GM13977 (cell line): ENCODE results near the gene HCAR3.
A peak's percentile ranks its signal among the peaks of the same experiment; 100 is the strongest.
"Not testable (repeated sequence)": the region's sequence is repeated elsewhere in the genome, so short reads cannot be mapped to it uniquely, and the experiment has no call there.

ENCODE experiments used
- DNase-seq: peaks from one replicate; pipeline ENCODE4 v3.0.0; 2012; ENCODE audit warnings: low spot score
- in situ Hi-C: fragments of 300-500 bp; cut with MboI; formaldehyde crosslinking; loops from one replicate; pipeline ENCODE4 v1.12.0; 2022; ENCODE audit warnings: low sequenced_read_pairs, low pct_unique_long_range_greater_than_20kb, mixed read lengths, inconsistent platforms; ENCODE audit not compliant: unreplicated experiment
- TF ChIP-seq, protein P1 (sequence below): IDR thresholded peaks from 2 replicates; pipeline ENCODE4 v1.5.1; 2012; ENCODE audit warnings: mild to moderate bottlenecking, control low read depth; ENCODE audit not compliant: insufficient read depth; ENCODE audit errors: extremely low read depth, missing control alignments

The HCAR3 gene

DNA sequence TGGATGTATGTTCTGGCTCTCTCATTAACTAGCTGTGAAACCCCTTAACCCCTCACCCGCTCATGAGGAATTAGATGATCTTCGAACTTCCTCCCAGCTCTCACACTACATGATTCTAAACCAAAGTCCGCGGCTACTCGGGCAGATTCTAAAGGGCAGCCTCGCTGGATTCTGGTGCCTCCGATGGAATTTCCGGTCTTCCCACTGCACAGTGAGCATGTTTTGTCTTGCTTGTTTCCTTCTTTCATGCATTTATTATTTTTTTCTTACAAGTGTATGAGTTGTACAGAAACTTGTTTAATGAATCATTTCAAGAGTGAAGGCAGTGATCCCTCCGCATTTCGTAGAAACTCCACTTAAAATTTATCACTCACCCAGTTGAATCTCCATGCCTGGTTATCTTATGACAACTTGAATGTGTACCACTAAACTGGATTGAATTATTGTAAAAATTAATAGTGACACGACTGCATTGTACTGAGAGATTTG is 4.5 kb upstream of the HCAR3 start:
- DNase-seq, result peak; percentile 39
- TF ChIP-seq, protein P1, sequence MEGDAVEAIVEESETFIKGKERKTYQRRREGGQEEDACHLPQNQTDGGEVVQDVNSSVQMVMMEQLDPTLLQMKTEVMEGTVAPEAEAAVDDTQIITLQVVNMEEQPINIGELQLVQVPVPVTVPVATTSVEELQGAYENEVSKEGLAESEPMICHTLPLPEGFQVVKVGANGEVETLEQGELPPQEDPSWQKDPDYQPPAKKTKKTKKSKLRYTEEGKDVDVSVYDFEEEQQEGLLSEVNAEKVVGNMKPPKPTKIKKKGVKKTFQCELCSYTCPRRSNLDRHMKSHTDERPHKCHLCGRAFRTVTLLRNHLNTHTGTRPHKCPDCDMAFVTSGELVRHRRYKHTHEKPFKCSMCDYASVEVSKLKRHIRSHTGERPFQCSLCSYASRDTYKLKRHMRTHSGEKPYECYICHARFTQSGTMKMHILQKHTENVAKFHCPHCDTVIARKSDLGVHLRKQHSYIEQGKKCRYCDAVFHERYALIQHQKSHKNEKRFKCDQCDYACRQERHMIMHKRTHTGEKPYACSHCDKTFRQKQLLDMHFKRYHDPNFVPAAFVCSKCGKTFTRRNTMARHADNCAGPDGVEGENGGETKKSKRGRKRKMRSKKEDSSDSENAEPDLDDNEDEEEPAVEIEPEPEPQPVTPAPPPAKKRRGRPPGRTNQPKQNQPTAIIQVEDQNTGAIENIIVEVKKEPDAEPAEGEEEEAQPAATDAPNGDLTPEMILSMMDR, result no peak
- in situ Hi-C loops, result no loop called here

DNA sequence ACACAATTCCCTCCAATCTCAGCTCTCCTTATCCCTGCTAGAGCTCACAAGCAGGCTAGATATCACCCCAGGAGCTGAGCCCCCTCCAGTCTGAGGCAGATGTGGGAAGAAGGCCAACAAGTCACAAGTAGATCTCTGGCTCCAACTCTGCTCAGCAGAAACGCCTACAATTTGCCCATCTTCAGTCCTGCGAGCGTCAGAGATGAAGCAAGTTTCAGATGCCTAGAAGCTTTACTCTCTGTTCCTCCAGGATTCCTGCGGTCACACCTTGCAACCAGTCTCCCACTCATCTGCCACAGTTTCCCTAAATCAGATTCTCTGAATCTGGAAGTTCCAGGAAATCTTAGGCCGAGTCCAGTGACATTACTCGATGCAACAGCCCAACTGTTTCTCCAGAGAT is 1.4 kb downstream of the HCAR3 start:
- DNase-seq, in situ Hi-C loops: not testable (repeated sequence)

DNA sequence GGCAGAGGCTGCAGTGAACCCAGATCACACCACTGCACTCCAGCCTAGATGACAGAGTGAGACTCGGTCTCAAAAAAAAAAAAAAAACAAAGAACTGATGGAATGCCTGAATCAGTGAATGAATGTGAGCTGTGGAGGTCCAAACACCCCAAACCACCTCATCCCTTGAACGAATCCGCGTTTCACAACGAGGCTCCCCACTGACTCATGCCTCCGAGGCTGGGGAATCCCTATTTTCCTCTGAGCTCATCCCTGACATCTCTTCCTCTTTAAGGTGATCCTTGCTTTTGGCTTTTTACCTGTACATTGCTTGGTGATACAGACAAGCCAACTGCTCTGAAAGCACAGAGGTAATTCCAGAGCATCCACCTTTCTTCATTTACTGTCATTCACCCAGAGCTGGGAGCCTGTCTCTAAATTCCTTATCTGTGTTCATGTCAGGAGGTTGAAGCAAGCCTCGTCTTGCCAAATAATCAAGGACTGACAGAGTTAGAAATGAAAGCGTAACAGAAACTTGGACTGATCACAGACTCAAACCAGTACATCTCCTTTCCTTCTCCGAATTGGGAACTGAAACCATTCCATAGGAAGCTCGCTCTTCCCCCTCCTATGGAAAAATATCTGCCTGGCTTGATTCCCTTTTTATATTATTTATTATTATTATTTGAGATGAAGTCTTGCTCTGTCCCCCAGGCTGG is 3.0 kb downstream of the HCAR3 start:
- DNase-seq, in situ Hi-C loops: not testable (repeated sequence)

DNA sequence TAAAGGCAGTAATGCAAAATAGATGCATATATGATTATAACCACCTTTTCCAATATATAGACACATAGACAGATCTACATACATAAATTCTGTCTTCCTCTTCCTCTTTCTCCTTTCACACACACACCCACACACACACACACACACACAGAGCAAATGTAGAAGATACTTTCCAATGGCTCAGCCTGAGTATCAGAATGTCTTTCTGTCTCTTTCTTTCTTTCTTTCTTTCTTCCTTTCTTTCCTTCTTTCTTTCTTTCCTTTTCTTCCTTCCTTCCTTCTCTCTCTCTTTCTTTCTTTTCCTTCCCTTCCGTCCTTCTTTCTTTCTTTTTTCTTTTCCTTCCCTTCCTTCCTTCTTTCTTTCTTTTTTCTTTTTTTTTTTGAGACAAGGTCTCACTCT is 5.3 kb downstream of the HCAR3 start:
- in situ Hi-C loops, DNase-seq: not testable (repeated sequence)

DNA sequence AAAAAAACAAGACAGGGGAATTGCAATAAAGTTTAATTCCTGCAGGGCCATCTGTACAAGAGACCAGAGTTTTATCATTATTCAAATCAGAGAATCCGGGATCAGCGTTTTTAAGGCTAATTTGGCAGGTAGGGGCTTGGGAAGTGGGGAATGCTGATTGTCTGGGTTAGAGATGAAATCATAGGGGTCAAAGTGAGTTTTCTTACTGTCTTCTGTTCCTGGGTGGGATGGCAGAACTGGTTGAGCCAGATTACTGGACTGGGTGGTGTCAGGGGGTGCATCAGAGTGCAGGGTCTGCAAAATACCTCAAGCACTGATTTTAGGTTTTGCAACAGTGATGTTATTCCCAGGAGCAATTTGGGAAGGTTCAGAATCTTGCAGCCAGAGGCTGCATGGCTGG is 6.3 kb downstream of the HCAR3 start:
- DNase-seq, in situ Hi-C loops: not testable (repeated sequence)

DNA sequence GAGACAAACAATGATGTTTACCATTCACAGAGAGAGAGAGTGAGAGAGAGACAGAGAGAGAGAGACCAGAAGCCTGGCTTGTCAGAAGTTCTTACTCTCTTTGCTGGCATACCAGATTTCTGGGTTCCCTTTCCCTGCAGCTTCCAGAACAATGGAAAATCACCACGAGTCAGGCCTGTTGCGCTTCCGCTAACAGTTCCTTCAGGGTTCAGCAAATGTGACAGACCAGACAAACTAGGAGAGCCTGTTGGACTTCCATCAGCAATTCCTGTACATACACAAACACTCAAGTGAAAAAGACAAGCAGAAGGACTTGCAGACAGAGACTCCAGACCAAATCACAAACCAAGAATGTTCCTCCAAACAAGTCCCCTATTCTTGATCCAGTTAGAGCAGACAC is 7.3 kb downstream of the HCAR3 start:
- DNase-seq, in situ Hi-C loops: not testable (repeated sequence)

DNA sequence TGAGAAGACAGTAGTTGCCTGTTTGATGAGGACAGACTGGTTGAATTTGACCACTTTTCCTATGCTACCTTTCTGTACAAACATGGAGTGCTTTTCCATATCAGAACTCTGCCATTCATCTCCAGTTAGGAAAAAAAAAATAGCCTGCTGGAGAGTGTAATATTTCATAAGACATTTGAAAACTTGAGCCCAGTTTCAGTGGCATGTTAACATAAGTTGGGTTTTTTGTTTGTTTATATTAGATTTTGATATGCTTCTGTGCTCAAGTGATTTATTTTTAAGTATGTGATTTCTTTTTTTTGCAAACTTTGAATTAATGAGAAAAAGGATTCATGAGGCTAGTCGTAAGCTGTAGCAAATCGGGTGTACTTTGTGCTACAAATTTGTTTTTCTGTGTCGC is 12.8 kb downstream of the HCAR3 start:
- DNase-seq, in situ Hi-C loops: not testable (repeated sequence)

DNA sequence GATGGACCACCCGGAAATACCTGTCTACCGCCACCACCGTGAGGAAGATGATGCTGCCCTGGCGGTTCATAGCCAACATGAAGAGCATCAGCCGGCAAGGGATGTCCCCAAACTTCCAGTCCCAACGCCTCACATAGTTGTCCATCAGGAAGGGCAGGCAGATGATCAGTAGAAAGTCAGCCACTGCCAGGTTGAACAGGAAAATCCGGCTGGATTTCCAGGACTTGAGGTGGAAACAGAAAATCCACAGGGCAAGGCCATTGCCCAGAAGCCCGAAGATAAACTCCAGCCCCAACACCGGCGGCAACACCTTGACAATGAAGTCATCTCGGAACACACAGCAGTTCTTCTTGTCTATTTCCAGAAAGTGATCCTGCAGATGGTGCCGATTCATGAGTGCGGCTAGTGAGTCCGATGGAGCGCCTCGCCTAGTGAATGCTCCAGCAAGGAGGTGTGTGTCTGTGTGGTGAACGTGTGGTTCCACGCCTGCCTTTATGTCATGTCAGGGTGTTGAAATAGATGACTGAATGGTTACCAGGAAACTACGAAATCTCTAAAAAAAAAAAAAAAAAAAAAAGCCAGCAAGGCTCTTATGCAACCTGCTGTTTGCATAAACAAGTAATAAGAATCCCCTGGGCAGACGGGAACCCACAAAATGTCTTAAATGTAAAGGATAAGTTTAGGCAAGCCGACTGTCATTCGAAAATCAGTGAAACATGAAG is 13.6 kb downstream of the HCAR3 start, which contains the start of gene HCAR2:
HCAR2 (minus strand) TSS at position 468 of the 722 bp plus-strand sequence; CDS start at position 394, 74 bp downstream.
- in situ Hi-C loops, result not testable (repeated sequence)

DNA sequence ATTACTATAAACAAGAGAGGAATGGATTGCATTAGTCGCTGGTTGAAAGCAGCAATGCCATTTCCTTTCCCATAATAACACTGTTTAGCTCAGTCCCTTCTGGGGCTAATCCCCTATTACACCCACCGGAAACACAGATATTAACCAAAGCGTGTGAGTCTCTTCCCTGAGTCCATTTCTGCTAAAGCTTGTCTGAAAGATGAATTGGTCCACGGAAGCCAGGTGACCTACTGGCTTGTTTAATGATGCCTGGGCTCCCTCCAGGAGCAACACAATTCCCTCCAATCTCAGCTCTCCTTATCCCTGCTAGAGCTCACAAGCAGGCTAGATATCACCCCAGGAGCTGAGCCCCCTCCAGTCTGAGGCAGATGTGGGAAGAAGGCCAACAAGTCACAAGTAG is 15.1 kb downstream of the HCAR3 start:
- in situ Hi-C loops, DNase-seq: not testable (repeated sequence)

More for the DNA sequence above, 13.6 kb downstream of the HCAR3 start, which contains the start of gene HCAR2:
- DNase-seq, result not testable (repeated sequence)

DNA sequence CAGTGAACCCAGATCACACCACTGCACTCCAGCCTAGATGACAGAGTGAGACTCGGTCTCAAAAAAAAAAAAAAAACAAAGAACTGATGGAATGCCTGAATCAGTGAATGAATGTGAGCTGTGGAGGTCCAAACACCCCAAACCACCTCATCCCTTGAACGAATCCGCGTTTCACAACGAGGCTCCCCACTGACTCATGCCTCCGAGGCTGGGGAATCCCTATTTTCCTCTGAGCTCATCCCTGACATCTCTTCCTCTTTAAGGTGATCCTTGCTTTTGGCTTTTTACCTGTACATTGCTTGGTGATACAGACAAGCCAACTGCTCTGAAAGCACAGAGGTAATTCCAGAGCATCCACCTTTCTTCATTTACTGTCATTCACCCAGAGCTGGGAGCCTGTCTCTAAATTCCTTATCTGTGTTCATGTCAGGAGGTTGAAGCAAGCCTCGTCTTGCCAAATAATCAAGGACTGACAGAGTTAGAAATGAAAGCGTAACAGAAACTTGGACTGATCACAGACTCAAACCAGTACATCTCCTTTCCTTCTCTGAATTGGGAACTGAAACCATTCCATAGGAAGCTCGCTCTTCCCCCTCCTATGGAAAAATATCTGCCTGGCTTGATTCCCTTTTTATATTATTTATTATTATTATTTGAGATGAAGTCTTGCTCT is 16.4 kb downstream of the HCAR3 start:
- DNase-seq, in situ Hi-C loops: not testable (repeated sequence)

DNA sequence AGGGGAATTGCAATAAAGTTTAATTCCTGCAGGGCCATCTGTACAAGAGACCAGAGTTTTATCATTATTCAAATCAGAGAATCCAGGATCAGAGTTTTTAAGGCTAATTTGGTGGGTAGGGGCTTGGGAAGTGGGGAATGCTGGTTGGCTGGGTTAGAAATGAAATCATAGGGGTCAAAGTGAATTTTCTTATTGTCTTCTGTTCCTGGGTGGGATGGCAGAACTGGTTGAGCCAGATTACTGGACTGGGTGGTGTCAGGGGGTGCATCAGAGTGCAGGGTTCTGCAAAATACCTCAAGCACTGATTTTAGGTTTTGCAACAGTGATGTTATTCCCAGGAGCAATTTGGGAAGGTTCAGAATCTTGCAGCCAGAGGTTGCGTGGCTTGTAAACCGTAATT is 19.7 kb downstream of the HCAR3 start:
- in situ Hi-C loops, DNase-seq: not testable (repeated sequence)

DNA sequence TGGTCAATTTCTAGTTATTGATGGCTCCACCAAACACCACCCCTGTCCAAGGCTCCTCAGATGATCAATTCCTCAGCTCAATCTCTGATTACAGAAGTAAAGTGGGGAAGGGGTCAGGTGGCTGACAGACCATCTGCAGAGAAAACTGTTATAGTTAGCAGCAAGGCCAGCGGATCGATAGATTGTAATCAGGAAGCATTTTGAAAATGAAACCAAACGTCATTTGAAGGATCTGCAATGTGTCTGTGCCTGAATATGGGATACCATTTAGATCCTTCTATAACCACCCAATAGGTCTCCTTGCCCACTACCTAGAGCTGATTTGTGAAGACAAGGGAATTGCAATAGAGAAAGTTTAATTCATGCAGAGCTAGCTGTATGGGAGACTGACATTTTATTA is 25.0 kb downstream of the HCAR3 start:
- no peak for DNase-seq
- TF ChIP-seq, protein P1, result no peak
- in situ Hi-C loops, result no loop called here
